Ovary (tissue), 9 donors: ENCODE measurements around the gene NFIA. TPM values are rescaled to one million over a fixed set of nuclear protein-coding genes. Genes with fewer than 3 reads are reported as not detected.

Source experiments
- DNase-seq, 5 donors: peaks; one replicate each; pipeline ENCODE4 v3.0.0-alpha.2; 2019 to 2020
- H3K27ac ChIP-seq, 2 donors: fragments of 200-600 bp; one replicate each; pipeline versions ENCODE4 v1.5.1 to v1.8.0; 2019 to 2022
- H3K27me3 ChIP-seq: fragments of 200-600 bp; one replicate; pipeline ENCODE4 v1.8.0; 2022
- H3K36me3 ChIP-seq: fragments of 200-600 bp; sonication (generic); one replicate; pipeline ENCODE4 v1.5.1; 2019
- H3K4me1 ChIP-seq: one replicate; pipeline ENCODE4 v1.8.1; 2013; ENCODE audit warnings: mild to moderate bottlenecking, moderate library complexity; ENCODE audit not compliant: insufficient read depth
- H3K4me3 ChIP-seq: fragments of 200-600 bp; sonication (generic); one replicate; pipeline ENCODE4 v1.5.1; 2017
- H3K9me3 ChIP-seq, 2 donors: fragments of 200-600 bp in 1 of 2; sonication (generic) in 1 of 2; one replicate each; pipeline versions ENCODE4 v1.5.1 to v1.8.1; 2013 to 2019; ENCODE audit warnings: mild to moderate bottlenecking in 1 of 2, moderate library complexity in 1 of 2
- CTCF ChIP-seq, 3 donors: fragments of 450-650 bp in 2 of 3; fragments of 200-600 bp in 1 of 3; IDR thresholded peaks; one replicate each; pipeline versions ENCODE4 v1.5.1 to v1.8.0; 2016 to 2022; ENCODE audit warnings: antibody characterized with exemption in 3 of 3, mild to moderate bottlenecking in 1 of 3
- EP300 ChIP-seq: sonication (generic); formaldehyde crosslinking; IDR thresholded peaks from one replicate; pipeline ENCODE4 v1.6.1; 2017; ENCODE audit warnings: antibody characterized with exemption
- POLR2A ChIP-seq: fragments of 450-650 bp; IDR thresholded peaks from one replicate; pipeline ENCODE4 v1.6.1; 2017; ENCODE audit warnings: antibody characterized with exemption, mild to moderate bottlenecking, moderate library complexity
- WGBS, 3 donors: extraction: QIAGEN DNeasy Blood & Tissue Kit in 1 of 3; methylation state at CpG; one replicate each; pipeline versions ENCODE4 v1.1.5 to v1.1.7; 2013 to 2017; 5-methylcytosine and 5-hydroxymethylcytosine counted together
- intact Hi-C, 4 donors: fragments of 100-400 bp; cut with DNase I; formaldehyde crosslinking; loops; one replicate each; pipeline versions ENCODE4 v1.11.0 to v1.15.1; 2022 to 2023
- polyA plus RNA-seq, 2 donors: library from polyadenylated mRNA; stranded (reverse); fragments of 200-250 nt in 1 of 2; fragments of 350-450 nt in 1 of 2; fragmentation: Illumina TruSeq in 1 of 2; extraction: RNeasy Lipid Tissue Mini Kit (QIAGEN cat#74804) in 1 of 2; gene quantifications; one replicate each; pipeline ENCODE4 v1.2.3, GENCODE V29; 2013 to 2014
- total RNA-seq, 7 donors: library from RNA; depleted of rRNA in 2 of 7; stranded (reverse); fragments of >200 nt in 2 of 7; fragmentation: NEBNext Ultra II Directional in 3 of 7; extraction: Animal tissue kit (Norgen Biotek cat#: 25700) in 3 of 7; gene quantifications; one replicate each; pipeline versions ENCODE4 v1.1.0 to v1.2.4, GENCODE V29; 2016 to 2023
- donor health status: DM: no; HTN: no; CAD: no; lungs with moderate emphysema.
- donor health status: DM: no; HTN: no; CAD: no.
- donor health status: Bipolar disorder and iron deficiency.
- donor health status: DM: yes; HTN: yes; CAD: no.
- donor health status: DM: no; HTN: no; CAD: no.
- donor health status: DM: yes; HTN: yes; CAD: no.

NFIA gene
- total and polyA plus RNA-seq, 9 donors: 11.8 to 115 (median 80.9) TPM

GRCh38 chr1:61088163-61088974 is 6.0 kb downstream of the NFIA start:
- H3K27ac ChIP-seq: no peak overlapping the region
- H3K9me3 ChIP-seq: no peaks in the 10 kb centered on the region
- no peaks in the 10 kb centered on the region for H3K4me1 ChIP-seq
- no peaks in the 10 kb centered on the region for H3K36me3 ChIP-seq
- no peak for DNase-seq
- TF ChIP-seq EP300 (no peak), CTCF (IDR thresholded peaks at IDR 0.05) (no peak), POLR2A (no peak)
- 95 to 97% (median 96%) methylated on average over 25 of the region's 25 CpGs for WGBS, 3 donors
- no peak overlapping the region for H3K4me3 ChIP-seq
- no peaks in the 10 kb centered on the region for H3K27me3 ChIP-seq
- intact Hi-C loops: loop anchor here in 2 of 4 donors (10.0 kb wide), 1 partner anchor 96 kb away; no protein-coding TSS in a partner anchor

GRCh38 chr1:61089338-61089737 is 7.0 kb downstream of the NFIA start:
- WGBS, 3 donors: 75 to 84% (median 83%) methylated on average over 4 of the region's 4 CpGs
- DNase-seq: no peak
- TF ChIP-seq POLR2A (no peak), EP300 (no peak), CTCF (IDR thresholded peaks at IDR 0.05) (no peak)
- H3K36me3 ChIP-seq: no peaks in the 10 kb centered on the region
- H3K9me3 ChIP-seq: no peaks in the 10 kb centered on the region
- H3K4me3 ChIP-seq: no peak overlapping the region
- H3K27ac ChIP-seq: no peak overlapping the region
- H3K4me1 ChIP-seq: no peaks in the 10 kb centered on the region
- intact Hi-C loops: loop anchor here in 2 of 4 donors (10.0 kb wide), 1 partner anchor 95 kb away; no protein-coding TSS in a partner anchor
- no peaks in the 10 kb centered on the region for H3K27me3 ChIP-seq

- Histone ChIP-seq H3K27me3 (no peaks in the 10 kb centered on the region), H3K9me3 (no peaks in the 10 kb centered on the region), H3K4me3 (no peak overlapping the region), H3K27ac (no peak overlapping the region), H3K4me1 (no peaks in the 10 kb centered on the region), H3K36me3 (no peaks in the 10 kb centered on the region)
- no peak for DNase-seq
- intact Hi-C loops: loop anchor here in 2 of 4 donors (10.0 kb wide), 1 partner anchor 95 kb away; no protein-coding TSS in a partner anchor
- TF ChIP-seq POLR2A (no peak), CTCF (IDR thresholded peaks at IDR 0.05) (no peak), EP300 (no peak)
These were observed 7.4 kb downstream of the NFIA start for GRCh38 chr1:61089741-61090140.

- Histone ChIP-seq H3K27me3 (no peaks in the 10 kb centered on the region), H3K4me3 (no peak overlapping the region), H3K27ac (no peak overlapping the region), H3K9me3 (no peaks in the 10 kb centered on the region), H3K36me3 (no peaks in the 10 kb centered on the region), H3K4me1 (no peaks in the 10 kb centered on the region)
- no peak for TF ChIP-seq CTCF (IDR thresholded peaks at IDR 0.05)
- no peak for TF ChIP-seq POLR2A
- no peak for TF ChIP-seq EP300
- intact Hi-C loops: no loop called here
- no peak for DNase-seq
- 74 to 82% (median 82%) methylated on average over 9 of the region's 9 CpGs for WGBS, 3 donors
These were observed 8.3 kb downstream of the NFIA start for GRCh38 chr1:61090546-61091202.
